ENCODE measurements around the gene WRAP73. TPM values are rescaled to one million over a fixed set of nuclear protein-coding genes. Genes with fewer than 3 reads are reported as not detected.

The WRAP73 gene
- total RNA-seq, 1 experiment from 2014 or later, result 14.9 TPM

DNA sequence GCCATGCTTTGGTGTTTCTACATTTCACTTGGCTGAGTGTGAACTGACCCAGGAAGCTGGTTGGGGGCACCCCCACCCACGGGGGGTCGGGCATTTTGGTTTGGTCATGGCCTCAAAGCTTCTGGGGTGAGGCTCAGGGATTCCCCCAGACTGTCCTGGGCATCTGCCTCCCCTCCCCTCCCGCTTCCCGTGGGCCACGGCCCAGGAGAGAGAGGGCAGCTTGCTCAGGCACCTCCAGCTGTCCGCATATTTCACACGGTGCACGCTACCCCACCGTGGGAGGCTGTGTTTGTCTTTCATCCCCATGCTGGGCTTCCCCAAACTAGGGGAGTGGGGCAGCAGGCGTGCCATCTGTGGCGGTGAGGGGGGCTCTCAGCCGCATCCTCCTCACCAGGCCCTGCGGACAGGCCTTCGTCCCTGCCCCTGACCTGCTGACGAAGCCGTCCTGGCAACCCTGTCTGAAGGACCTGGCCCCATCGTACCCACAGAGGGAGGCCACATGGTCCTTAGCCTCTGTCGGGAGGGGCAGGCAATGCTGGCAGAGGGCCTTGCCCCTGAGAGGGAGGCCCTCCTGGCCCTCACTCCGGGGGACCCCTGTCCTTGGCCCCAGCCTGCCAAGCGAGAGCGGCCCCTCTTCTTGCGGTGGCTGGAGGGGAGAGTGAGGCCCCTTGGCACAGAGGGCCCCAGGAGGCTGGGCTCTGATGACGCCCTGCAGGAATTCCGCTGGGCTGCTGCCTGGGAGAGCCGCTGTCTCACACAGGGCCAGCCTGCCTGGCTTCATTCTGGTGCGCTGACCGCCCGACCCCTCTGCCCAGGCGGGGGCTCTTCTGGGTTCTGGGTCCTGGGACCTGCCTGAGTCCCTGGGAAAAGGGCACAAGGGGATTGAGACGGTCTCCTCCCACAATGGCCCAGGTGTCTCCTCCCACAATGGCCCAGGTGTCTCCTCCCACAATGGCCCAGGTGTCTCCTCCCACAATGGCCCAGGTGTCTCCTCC lies 24.5 kb upstream of the WRAP73 start:
- no peak for DNase-seq
- H3K9me3 Mint-ChIP-seq (ENCODE audit: low read depth, unreplicated experiment), result peaks cover under 1% of the 10 kb centered on the region
- intact Hi-C loops (cut with micrococcal nuclease; ENCODE audit: unreplicated experiment), result no loop called here
- peaks cover 16% of the 10 kb centered on the region for H3K4me1 Mint-ChIP-seq (ENCODE audit: low read depth, unreplicated experiment)
- CTCF ChIA-PET, result no interaction called here
- H3K27me3 Mint-ChIP-seq (ENCODE audit: unreplicated experiment), result peaks cover 51% of the 10 kb centered on the region
- H3K27ac Mint-ChIP-seq (ENCODE audit: unreplicated experiment), result no peak overlapping the region
- TF ChIP-seq, protein P1, sequence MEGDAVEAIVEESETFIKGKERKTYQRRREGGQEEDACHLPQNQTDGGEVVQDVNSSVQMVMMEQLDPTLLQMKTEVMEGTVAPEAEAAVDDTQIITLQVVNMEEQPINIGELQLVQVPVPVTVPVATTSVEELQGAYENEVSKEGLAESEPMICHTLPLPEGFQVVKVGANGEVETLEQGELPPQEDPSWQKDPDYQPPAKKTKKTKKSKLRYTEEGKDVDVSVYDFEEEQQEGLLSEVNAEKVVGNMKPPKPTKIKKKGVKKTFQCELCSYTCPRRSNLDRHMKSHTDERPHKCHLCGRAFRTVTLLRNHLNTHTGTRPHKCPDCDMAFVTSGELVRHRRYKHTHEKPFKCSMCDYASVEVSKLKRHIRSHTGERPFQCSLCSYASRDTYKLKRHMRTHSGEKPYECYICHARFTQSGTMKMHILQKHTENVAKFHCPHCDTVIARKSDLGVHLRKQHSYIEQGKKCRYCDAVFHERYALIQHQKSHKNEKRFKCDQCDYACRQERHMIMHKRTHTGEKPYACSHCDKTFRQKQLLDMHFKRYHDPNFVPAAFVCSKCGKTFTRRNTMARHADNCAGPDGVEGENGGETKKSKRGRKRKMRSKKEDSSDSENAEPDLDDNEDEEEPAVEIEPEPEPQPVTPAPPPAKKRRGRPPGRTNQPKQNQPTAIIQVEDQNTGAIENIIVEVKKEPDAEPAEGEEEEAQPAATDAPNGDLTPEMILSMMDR (IDR thresholded peaks at IDR 0.05; ENCODE audit: unreplicated experiment), result no peak
- no TSS peak for BruUV-seq (replicated peaks)
- no peaks in the 10 kb centered on the region for H3K36me3 Mint-ChIP-seq (ENCODE audit: insufficient read depth, unreplicated experiment)
- H3K4me3 Mint-ChIP-seq (ENCODE audit: low read depth, unreplicated experiment), result no peak overlapping the region

- H3K36me3 Mint-ChIP-seq (ENCODE audit: insufficient read depth, unreplicated experiment), result no peaks in the 10 kb centered on the region
- intact Hi-C loops (cut with micrococcal nuclease; ENCODE audit: unreplicated experiment), result no loop called here
- no peak overlapping the region for H3K4me3 Mint-ChIP-seq (ENCODE audit: low read depth, unreplicated experiment)
- H3K27me3 Mint-ChIP-seq (ENCODE audit: unreplicated experiment), result peaks cover 46% of the 10 kb centered on the region
- no peaks in the 10 kb centered on the region for H3K9me3 Mint-ChIP-seq (ENCODE audit: low read depth, unreplicated experiment)
- no TSS peak for BruUV-seq (replicated peaks)
- DNase-seq, result no peak
- H3K4me1 Mint-ChIP-seq (ENCODE audit: low read depth, unreplicated experiment), result peaks cover 12% of the 10 kb centered on the region
- no peak overlapping the region for H3K27ac Mint-ChIP-seq (ENCODE audit: unreplicated experiment)
- TF ChIP-seq, protein P1 (IDR thresholded peaks at IDR 0.05; ENCODE audit: unreplicated experiment), result no peak
- CTCF ChIA-PET, result no interaction called here
Observed at GRCh38 chr1:3673381-3674099, 23.6 kb upstream of the WRAP73 start.

DNA sequence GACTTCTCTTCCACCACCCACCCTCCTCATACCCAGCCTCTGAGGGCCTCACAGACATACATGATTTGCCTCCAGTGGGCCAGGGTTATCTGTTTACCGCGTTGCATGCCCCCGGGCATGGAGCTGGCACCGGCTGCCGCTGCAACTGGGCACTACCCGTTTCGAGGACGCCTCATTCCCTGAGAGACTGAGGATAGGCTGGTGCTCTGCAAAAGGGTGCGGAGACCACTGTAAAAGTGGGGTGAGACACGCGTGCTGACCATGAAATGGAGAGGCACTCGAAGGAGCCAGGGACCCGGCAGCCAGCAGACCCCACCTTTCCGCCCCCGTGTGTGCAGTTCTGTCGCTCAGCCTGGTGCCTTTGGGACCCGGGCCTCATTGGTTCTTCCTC lies 23.1 kb upstream of the WRAP73 start:
- no peak overlapping the region for H3K27ac Mint-ChIP-seq (ENCODE audit: unreplicated experiment)
- intact Hi-C loops (cut with micrococcal nuclease; ENCODE audit: unreplicated experiment), result no loop called here
- H3K4me3 Mint-ChIP-seq (ENCODE audit: low read depth, unreplicated experiment), result no peak overlapping the region
- CTCF ChIA-PET, result no interaction called here
- DNase-seq, result no peak
- no peaks in the 10 kb centered on the region for H3K36me3 Mint-ChIP-seq (ENCODE audit: insufficient read depth, unreplicated experiment)
- H3K9me3 Mint-ChIP-seq (ENCODE audit: low read depth, unreplicated experiment), result no peaks in the 10 kb centered on the region
- BruUV-seq (replicated peaks), result no TSS peak
- peaks cover 18% of the 10 kb centered on the region for H3K4me1 Mint-ChIP-seq (ENCODE audit: low read depth, unreplicated experiment)
- peaks cover 52% of the 10 kb centered on the region for H3K27me3 Mint-ChIP-seq (ENCODE audit: unreplicated experiment)
- TF ChIP-seq, protein P1 (IDR thresholded peaks at IDR 0.05; ENCODE audit: unreplicated experiment), result no peak

DNA sequence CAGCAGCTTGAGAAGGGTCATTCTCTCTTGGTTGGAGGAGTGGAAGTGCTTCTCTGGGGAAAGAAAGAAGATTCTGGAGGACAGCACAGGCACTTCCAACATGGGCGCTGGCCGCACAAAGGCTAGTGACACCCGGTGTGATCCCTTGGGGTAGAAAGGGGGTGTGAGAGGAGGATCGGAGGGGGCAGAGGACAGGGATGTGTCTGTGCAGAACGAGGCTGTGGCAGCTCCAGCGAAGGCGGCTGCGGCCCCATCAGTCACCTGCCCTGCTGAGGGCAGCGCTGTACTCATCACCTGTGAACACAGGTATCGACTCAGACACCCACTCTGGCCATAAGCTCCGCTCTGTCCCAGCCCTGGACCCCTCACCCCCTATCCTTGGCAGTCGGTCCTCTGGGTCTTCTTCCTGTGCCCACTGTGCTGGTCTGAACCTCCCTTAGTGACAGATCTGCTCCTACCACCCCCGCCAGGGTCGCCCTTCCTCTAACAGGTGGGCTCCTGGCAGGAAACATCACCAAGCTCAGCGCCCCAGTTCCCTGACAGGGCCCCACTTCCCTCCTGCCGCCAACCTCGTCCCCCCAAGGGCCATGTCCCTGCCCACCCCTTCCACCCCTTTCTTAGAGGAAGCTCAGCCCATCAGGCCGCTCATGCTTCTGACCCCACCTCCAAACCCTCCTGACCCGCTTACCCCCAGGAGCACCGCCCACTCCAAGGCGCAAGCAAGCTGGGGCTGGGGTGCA lies 22.5 kb upstream of the WRAP73 start:
- H3K36me3 Mint-ChIP-seq (ENCODE audit: insufficient read depth, unreplicated experiment), result no peaks in the 10 kb centered on the region
- no peak for DNase-seq
- intact Hi-C loops (cut with micrococcal nuclease; ENCODE audit: unreplicated experiment), result no loop called here
- TF ChIP-seq, protein P1 (IDR thresholded peaks at IDR 0.05; ENCODE audit: unreplicated experiment), result no peak
- no peak overlapping the region for H3K27ac Mint-ChIP-seq (ENCODE audit: unreplicated experiment)
- no peaks in the 10 kb centered on the region for H3K9me3 Mint-ChIP-seq (ENCODE audit: low read depth, unreplicated experiment)
- peaks cover 58% of the 10 kb centered on the region for H3K27me3 Mint-ChIP-seq (ENCODE audit: unreplicated experiment)
- no peak overlapping the region for H3K4me3 Mint-ChIP-seq (ENCODE audit: low read depth, unreplicated experiment)
- BruUV-seq (replicated peaks), result no TSS peak
- CTCF ChIA-PET, result no interaction called here
- H3K4me1 Mint-ChIP-seq (ENCODE audit: low read depth, unreplicated experiment), result peaks cover 21% of the 10 kb centered on the region
